SK-N-SH (cell line): Measurements from ENCODE around the gene TAS2R8. TPM values are rescaled to one million over a fixed set of nuclear protein-coding genes. Genes with fewer than 3 reads are reported as not detected.

Source experiments
- CTCF ChIA-PET: fragments of 300-600, 350-600 bp; formaldehyde crosslinking; extraction: SDS; loops from one replicate; lab custom pipeline; 2021; lab: Yijun Ruan, JAX
- POLR2A ChIA-PET: fragments of 350-600 bp; sonication (Branson Sonifier 250); formaldehyde crosslinking; extraction: SDS; loops from one replicate; lab custom pipeline; 2020; ENCODE audit warnings: antibody characterized with exemption, inconsistent platforms; lab: Yijun Ruan, JAX
- DNase-seq: peaks from one replicate; pipeline ENCODE4 v3.0.0; 2012
- H2AFZ ChIP-seq: fragments of 200-600 bp; sonication (generic); 2 replicates; pipeline ENCODE4 v1.8.1; 2016; ENCODE audit warnings: antibody characterized with exemption, mild to moderate bottlenecking, low read depth
- H3F3A ChIP-seq: fragments of 200-600 bp; sonication (generic); replicated peaks from 2 replicates; pipeline ENCODE3; 2016; ENCODE audit warnings: antibody characterized with exemption, mild to moderate bottlenecking; ENCODE audit not compliant: insufficient read depth
- H3K27ac ChIP-seq, 2 experiments: fragments of 200-500 bp in 1 of 2; fragments of 200-600 bp in 1 of 2; sonication (Bioruptor generic) in 1 of 2; sonication (generic), shearing (Covaris generic) in 1 of 2; 2 replicates each; pipeline versions ENCODE4 v1.5.1 to v1.6.1; 2014 to 2016; ENCODE audit warnings: low read depth in 2 of 2, inconsistent platforms in 1 of 2, low read length in 1 of 2, mild to moderate bottlenecking in 1 of 2, mixed read lengths in 1 of 2
- H3K27me3 ChIP-seq: fragments of 200-600 bp; sonication (generic), shearing (Covaris generic); 2 replicates; pipeline ENCODE4 v1.6.1; 2016; ENCODE audit warnings: mixed run types; ENCODE audit not compliant: insufficient read depth
- H3K36me3 ChIP-seq, 2 experiments: fragments of 200-500 bp in 1 of 2; fragments of 200-600 bp in 1 of 2; sonication (Bioruptor generic) in 1 of 2; sonication (generic) in 1 of 2; replicated peaks in 1 of 2; 2 replicates each; pipeline versions ENCODE3 to v1.5.1; 2014 to 2016; ENCODE audit warnings: low read length in 1 of 2, mild to moderate bottlenecking in 1 of 2; ENCODE audit not compliant: insufficient read depth in 2 of 2, control insufficient read depth in 1 of 2
- H3K4me1 ChIP-seq, 2 experiments: fragments of 200-500 bp in 1 of 2; fragments of 200-600 bp in 1 of 2; sonication (Bioruptor generic) in 1 of 2; sonication (generic), shearing (Covaris generic) in 1 of 2; 2 replicates each; pipeline versions ENCODE4 v1.5.1 to v1.6.1; 2014 to 2016; ENCODE audit warnings: low read depth in 1 of 2, low read length in 1 of 2, mixed run types in 1 of 2; ENCODE audit not compliant: insufficient read depth in 2 of 2, control insufficient read depth in 1 of 2
- H3K4me2 ChIP-seq: fragments of 200-600 bp; sonication (generic), shearing (Covaris generic); 2 replicates; pipeline ENCODE4 v1.6.1; 2017; ENCODE audit warnings: mixed run types
- H3K4me3 ChIP-seq, 2 experiments: fragments of 200-500 bp in 1 of 2; fragments of 200-600 bp in 1 of 2; sonication (Bioruptor generic) in 1 of 2; sonication (generic), shearing (Covaris generic) in 1 of 2; 2 replicates each; pipeline versions ENCODE4 v1.5.1 to v1.8.1; 2014 to 2016; ENCODE audit warnings: low read depth in 2 of 2, inconsistent platforms in 1 of 2, low read length in 1 of 2, mild to moderate bottlenecking in 1 of 2, mixed read lengths in 1 of 2, moderate library complexity in 1 of 2
- H3K79me2 ChIP-seq: fragments of 200-600 bp; sonication (generic); 2 replicates; pipeline ENCODE4 v1.8.1; 2017; ENCODE audit warnings: mild to moderate bottlenecking; ENCODE audit not compliant: insufficient read depth
- H3K9ac ChIP-seq: fragments of 200-600 bp; sonication (generic); 2 replicates; pipeline ENCODE4 v1.6.1; 2017; ENCODE audit warnings: mixed run types
- H3K9me2 ChIP-seq: fragments of 200-600 bp; sonication (generic); 2 replicates; pipeline ENCODE4 v1.6.1; 2017; ENCODE audit warnings: mixed run types
- H3K9me3 ChIP-seq: fragments of 200-600 bp; sonication (generic); 2 replicates; pipeline ENCODE4 v1.6.1; 2017; ENCODE audit warnings: mixed run types, mild to moderate bottlenecking, moderate library complexity
- H4K20me1 ChIP-seq: fragments of 200-600 bp; sonication (generic); 2 replicates; pipeline ENCODE4 v1.6.1; 2017; ENCODE audit warnings: mild to moderate bottlenecking, mixed run types; ENCODE audit not compliant: insufficient read depth
- CTCF ChIP-seq: fragments of 200-600 bp; sonication (generic); IDR thresholded peaks from 2 replicates; pipeline ENCODE4 v1.6.1; 2017; ENCODE audit warnings: antibody characterized with exemption, mild to moderate bottlenecking, moderate library complexity
- ELF1 ChIP-seq: IDR thresholded peaks from 2 replicates; pipeline ENCODE4 v1.4.0; 2012
- EP300 ChIP-seq, 2 experiments: IDR thresholded peaks; 2 replicates each; pipeline versions ENCODE4 v1.4.0 to v1.6.1; 2012; ENCODE audit warnings: borderline replicate concordance in 1 of 2, low read depth in 1 of 2, low read length in 1 of 2
- FOSL2 ChIP-seq: IDR thresholded peaks from 2 replicates; pipeline ENCODE4 v1.4.0; 2012; ENCODE audit warnings: low read depth, mild to moderate bottlenecking, moderate library complexity, borderline replicate concordance
- FOXJ3 ChIP-seq: sonication (generic); formaldehyde crosslinking; IDR thresholded peaks from 2 replicates; pipeline ENCODE4 v1.5.1; 2020; ENCODE audit warnings: mild to moderate bottlenecking, missing genetic modification reagents
- FOXM1 ChIP-seq: IDR thresholded peaks from 2 replicates; pipeline ENCODE4 v1.4.0; 2012; ENCODE audit warnings: low read depth, mild to moderate bottlenecking
- GABPA ChIP-seq: IDR thresholded peaks from 2 replicates; pipeline ENCODE4 v1.4.0; 2012; ENCODE audit warnings: low read depth, mild to moderate bottlenecking
- MEF2A ChIP-seq: IDR thresholded peaks from 2 replicates; pipeline ENCODE4 v1.4.0; 2012; ENCODE audit warnings: low read depth, borderline replicate concordance
- NRF1 ChIP-seq: IDR thresholded peaks from 2 replicates; pipeline ENCODE4 v1.6.1; 2012; ENCODE audit warnings: low read depth, mild to moderate bottlenecking, low read length
- RAD21 ChIP-seq: IDR thresholded peaks from 2 replicates; pipeline ENCODE4 v1.6.1; 2012; ENCODE audit warnings: mild to moderate bottlenecking, low read length
- RXRA ChIP-seq: IDR thresholded peaks from 2 replicates; pipeline ENCODE4 v1.4.0; 2012; ENCODE audit warnings: low read depth, mild to moderate bottlenecking, borderline replicate concordance
- SIN3A ChIP-seq: IDR thresholded peaks from 2 replicates; pipeline ENCODE4 v1.6.1; 2012; ENCODE audit warnings: low read depth, mild to moderate bottlenecking, low read length, moderate library complexity, borderline replicate concordance
- SMC3 ChIP-seq: IDR thresholded peaks from 2 replicates; pipeline ENCODE4 v1.6.1; 2012; ENCODE audit warnings: low read depth, low read length, improper control_type of control experiment
- TAF1 ChIP-seq: IDR thresholded peaks from 2 replicates; pipeline ENCODE4 v1.6.1; 2012; ENCODE audit warnings: low read depth, mild to moderate bottlenecking, low read length, moderate library complexity, borderline replicate concordance
- TEAD4 ChIP-seq: IDR thresholded peaks from 2 replicates; pipeline ENCODE4 v1.4.0; 2012; ENCODE audit warnings: mild to moderate bottlenecking, borderline replicate concordance; ENCODE audit not compliant: insufficient read depth
- USF2 ChIP-seq: fragments of 150-350 bp; IDR thresholded peaks from 2 replicates; pipeline ENCODE4 v1.6.1; 2017; ENCODE audit warnings: antibody characterized with exemption, low read length, low read depth, borderline replicate concordance
- WGBS: methylation state at CpG from one replicate; pipeline ENCODE4 v1.1.6; 2017; ENCODE audit warnings: low lambda C conversion rate; 5-methylcytosine and 5-hydroxymethylcytosine counted together
- polyA plus RNA-seq, 3 experiments: library from polyadenylated mRNA; depleted of rRNA; stranded (reverse); fragments of >200 nt; gene quantifications; 2 replicates each; pipeline ENCODE4 v1.2.3, GENCODE V29; 2012

Gene TAS2R8
- polyA plus RNA-seq, 1 of the 3 experiments (the other 2 are of a cell fraction), result not detected

GRCh38 chr12:10779103-10779502, 28.0 kb downstream of the TAS2R8 start:
- Histone ChIP-seq H3K4me1 (no peaks in the 10 kb centered on the region), H3K4me2 (no peak overlapping the region), H2AFZ (no peak overlapping the region), H3K27ac (no peak overlapping the region), H3K36me3 (no peaks in the 10 kb centered on the region)
- ChIA-PET POLR2A (no interaction called here), CTCF (interaction anchor here (0.8 to 12.5 kb wide), 5 partner anchors 8 to 707 kb away, joined by 3 to 124 read pairs (median 11); no protein-coding TSS in a partner anchor)
- WGBS, result 23% methylated on average over 2 of the region's 2 CpGs
- TF ChIP-seq NRF1 (no peak), GABPA (no peak), FOXM1 (no peak), ELF1 (no peak), TEAD4 (no peak), EP300 (IDR thresholded peaks at IDR 0.05; ENCODE audit: borderline replicate concordance in 1 of 2, low read depth in 1 of 2, low read length in 1 of 2) (no peak), FOXJ3 (no peak), USF2 (no peak), TAF1 (no peak), SIN3A (no peak), RXRA (no peak)
- TF ChIP-seq, all 33 proteins: peak for 0
- no peak for DNase-seq
- Histone ChIP-seq H3K9me2 (no peaks in the 10 kb centered on the region), H3K4me3 (no peak overlapping the region), H3F3A (no peaks in the 10 kb centered on the region), H3K79me2 (no peaks in the 10 kb centered on the region), H3K9me3 (no peaks in the 10 kb centered on the region), H3K27me3 (peaks cover 3% of the 10 kb centered on the region; the same call in 1 of the 2 replicates), H3K9ac (no peak overlapping the region), H4K20me1 (no peaks in the 10 kb centered on the region)

GRCh38 chr12:10771132-10771733, 35.9 kb downstream of the TAS2R8 start:
- H3K27ac ChIP-seq, result no peak overlapping the region
- H3K4me2 ChIP-seq, result no peak overlapping the region
- H3K9ac ChIP-seq, result no peak overlapping the region
- no peak overlapping the region for H2AFZ ChIP-seq
- H3K9me2 ChIP-seq, result no peaks in the 10 kb centered on the region
- H4K20me1 ChIP-seq, result no peaks in the 10 kb centered on the region
- WGBS, result 4% methylated on average over 1 of the region's 1 CpG
- peaks cover 25% of the 10 kb centered on the region; the same call in 1 of the 2 replicates for H3K27me3 ChIP-seq
- H3K4me3 ChIP-seq, result no peak overlapping the region
- H3K4me1 ChIP-seq, result no peaks in the 10 kb centered on the region
- peak; percentile 76 for TF ChIP-seq SMC3
- TF ChIP-seq MEF2A, result no peak
- peak; percentile 87 for TF ChIP-seq RAD21
- no peak for TF ChIP-seq FOSL2
- TF ChIP-seq CTCF, result peak; percentile 78
- peak; percentile 22 for DNase-seq
- H3K79me2 ChIP-seq, result no peaks in the 10 kb centered on the region
- H3K36me3 ChIP-seq, result no peaks in the 10 kb centered on the region
- no peaks in the 10 kb centered on the region for H3K9me3 ChIP-seq
- ChIA-PET CTCF (interaction anchor here (0.5 to 12.5 kb wide), 22 partner anchors 9 to 735 kb away, joined by 3 to 138 read pairs (median 4); no protein-coding TSS in a partner anchor), POLR2A (interaction anchor here (1.0 kb wide), 1 partner anchor 400 kb away, joined by 3 read pairs; no protein-coding TSS in a partner anchor)
- H3F3A ChIP-seq, result no peaks in the 10 kb centered on the region
